Measurements from ENCODE around the gene CCDC126. TPM values are rescaled to one million over a fixed set of nuclear protein-coding genes. Genes with fewer than 3 reads are reported as not detected.

The CCDC126 gene
- total and polyA plus RNA-seq, 2 of the 8 experiments (the other 6 are each of a cell fraction or from before 2014, with no cell fraction given): 1.4 to 5.3 TPM

DNA sequence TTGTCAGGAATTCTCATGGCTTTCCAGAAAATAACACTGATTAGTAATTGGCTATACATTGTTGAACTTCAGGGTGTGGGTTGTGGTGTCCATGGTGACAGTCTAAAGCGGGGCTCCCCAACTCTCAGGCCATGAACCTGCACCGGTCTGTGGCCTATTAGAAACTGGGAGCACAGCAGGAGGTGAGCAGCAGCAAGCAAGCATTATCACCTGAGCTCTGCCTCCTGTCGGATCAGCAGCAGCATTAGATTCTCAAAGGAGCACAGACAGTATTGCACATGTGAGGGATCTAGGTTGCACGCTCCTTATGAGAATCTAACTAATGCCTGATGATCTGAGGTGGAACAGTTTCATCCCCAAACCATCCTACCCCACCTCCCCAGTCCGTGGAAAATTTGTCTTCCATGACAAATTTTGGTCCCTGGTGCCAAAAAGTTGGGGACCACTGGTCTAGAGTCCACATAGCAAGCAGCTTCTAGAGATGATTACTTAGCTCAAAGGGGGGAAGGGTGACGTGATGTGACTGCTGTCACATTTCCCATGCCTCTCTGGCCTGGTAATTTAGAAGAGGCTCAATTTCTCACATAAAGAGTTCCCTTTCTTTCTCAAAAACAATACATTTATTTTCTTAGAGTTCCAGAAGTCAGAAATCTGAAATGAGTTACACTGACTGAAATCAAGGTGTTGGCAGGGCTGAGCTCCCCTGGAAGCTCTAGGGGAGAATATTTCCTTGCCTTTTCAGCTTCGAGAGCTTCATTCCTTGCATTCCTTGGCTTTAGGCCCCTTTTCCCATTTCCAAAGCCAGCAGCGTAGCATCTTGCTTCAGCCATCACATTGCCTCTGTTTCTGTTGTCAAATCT, 65.2 kb downstream of the CCDC126 start (continued):
- TF ChIP-seq CHD2 (IDR thresholded peaks at IDR 0.05; ENCODE audit: low read length): no peak
- TF ChIP-seq MAFK (IDR thresholded peaks at IDR 0.05; ENCODE audit: low read depth, low read length): no peak
- no peak for TF ChIP-seq SUZ12 (IDR thresholded peaks at IDR 0.05; ENCODE audit: low read length)
- TF ChIP-seq, protein P1, sequence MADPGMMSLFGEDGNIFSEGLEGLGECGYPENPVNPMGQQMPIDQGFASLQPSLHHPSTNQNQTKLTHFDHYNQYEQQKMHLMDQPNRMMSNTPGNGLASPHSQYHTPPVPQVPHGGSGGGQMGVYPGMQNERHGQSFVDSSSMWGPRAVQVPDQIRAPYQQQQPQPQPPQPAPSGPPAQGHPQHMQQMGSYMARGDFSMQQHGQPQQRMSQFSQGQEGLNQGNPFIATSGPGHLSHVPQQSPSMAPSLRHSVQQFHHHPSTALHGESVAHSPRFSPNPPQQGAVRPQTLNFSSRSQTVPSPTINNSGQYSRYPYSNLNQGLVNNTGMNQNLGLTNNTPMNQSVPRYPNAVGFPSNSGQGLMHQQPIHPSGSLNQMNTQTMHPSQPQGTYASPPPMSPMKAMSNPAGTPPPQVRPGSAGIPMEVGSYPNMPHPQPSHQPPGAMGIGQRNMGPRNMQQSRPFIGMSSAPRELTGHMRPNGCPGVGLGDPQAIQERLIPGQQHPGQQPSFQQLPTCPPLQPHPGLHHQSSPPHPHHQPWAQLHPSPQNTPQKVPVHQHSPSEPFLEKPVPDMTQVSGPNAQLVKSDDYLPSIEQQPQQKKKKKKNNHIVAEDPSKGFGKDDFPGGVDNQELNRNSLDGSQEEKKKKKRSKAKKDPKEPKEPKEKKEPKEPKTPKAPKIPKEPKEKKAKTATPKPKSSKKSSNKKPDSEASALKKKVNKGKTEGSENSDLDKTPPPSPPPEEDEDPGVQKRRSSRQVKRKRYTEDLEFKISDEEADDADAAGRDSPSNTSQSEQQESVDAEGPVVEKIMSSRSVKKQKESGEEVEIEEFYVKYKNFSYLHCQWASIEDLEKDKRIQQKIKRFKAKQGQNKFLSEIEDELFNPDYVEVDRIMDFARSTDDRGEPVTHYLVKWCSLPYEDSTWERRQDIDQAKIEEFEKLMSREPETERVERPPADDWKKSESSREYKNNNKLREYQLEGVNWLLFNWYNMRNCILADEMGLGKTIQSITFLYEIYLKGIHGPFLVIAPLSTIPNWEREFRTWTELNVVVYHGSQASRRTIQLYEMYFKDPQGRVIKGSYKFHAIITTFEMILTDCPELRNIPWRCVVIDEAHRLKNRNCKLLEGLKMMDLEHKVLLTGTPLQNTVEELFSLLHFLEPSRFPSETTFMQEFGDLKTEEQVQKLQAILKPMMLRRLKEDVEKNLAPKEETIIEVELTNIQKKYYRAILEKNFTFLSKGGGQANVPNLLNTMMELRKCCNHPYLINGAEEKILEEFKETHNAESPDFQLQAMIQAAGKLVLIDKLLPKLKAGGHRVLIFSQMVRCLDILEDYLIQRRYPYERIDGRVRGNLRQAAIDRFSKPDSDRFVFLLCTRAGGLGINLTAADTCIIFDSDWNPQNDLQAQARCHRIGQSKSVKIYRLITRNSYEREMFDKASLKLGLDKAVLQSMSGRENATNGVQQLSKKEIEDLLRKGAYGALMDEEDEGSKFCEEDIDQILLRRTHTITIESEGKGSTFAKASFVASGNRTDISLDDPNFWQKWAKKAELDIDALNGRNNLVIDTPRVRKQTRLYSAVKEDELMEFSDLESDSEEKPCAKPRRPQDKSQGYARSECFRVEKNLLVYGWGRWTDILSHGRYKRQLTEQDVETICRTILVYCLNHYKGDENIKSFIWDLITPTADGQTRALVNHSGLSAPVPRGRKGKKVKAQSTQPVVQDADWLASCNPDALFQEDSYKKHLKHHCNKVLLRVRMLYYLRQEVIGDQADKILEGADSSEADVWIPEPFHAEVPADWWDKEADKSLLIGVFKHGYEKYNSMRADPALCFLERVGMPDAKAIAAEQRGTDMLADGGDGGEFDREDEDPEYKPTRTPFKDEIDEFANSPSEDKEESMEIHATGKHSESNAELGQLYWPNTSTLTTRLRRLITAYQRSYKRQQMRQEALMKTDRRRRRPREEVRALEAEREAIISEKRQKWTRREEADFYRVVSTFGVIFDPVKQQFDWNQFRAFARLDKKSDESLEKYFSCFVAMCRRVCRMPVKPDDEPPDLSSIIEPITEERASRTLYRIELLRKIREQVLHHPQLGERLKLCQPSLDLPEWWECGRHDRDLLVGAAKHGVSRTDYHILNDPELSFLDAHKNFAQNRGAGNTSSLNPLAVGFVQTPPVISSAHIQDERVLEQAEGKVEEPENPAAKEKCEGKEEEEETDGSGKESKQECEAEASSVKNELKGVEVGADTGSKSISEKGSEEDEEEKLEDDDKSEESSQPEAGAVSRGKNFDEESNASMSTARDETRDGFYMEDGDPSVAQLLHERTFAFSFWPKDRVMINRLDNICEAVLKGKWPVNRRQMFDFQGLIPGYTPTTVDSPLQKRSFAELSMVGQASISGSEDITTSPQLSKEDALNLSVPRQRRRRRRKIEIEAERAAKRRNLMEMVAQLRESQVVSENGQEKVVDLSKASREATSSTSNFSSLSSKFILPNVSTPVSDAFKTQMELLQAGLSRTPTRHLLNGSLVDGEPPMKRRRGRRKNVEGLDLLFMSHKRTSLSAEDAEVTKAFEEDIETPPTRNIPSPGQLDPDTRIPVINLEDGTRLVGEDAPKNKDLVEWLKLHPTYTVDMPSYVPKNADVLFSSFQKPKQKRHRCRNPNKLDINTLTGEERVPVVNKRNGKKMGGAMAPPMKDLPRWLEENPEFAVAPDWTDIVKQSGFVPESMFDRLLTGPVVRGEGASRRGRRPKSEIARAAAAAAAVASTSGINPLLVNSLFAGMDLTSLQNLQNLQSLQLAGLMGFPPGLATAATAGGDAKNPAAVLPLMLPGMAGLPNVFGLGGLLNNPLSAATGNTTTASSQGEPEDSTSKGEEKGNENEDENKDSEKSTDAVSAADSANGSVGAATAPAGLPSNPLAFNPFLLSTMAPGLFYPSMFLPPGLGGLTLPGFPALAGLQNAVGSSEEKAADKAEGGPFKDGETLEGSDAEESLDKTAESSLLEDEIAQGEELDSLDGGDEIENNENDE (IDR thresholded peaks at IDR 0.05; ENCODE audit: insufficient replicate concordance, low read length): no peak
- no peak for TF ChIP-seq SIRT6 (IDR thresholded peaks at IDR 0.05; ENCODE audit: low read length)
- no peak for TF ChIP-seq PHF8 (conservative IDR thresholded peaks at IDR 0.05; ENCODE audit: low read depth, low read length)
- no peak for TF ChIP-seq SRF (IDR thresholded peaks at IDR 0.05; ENCODE audit: low read depth, low read length)
- no peak for TF ChIP-seq BACH1 (IDR thresholded peaks at IDR 0.05; ENCODE audit: low read length)
- TF ChIP-seq TCF12 (IDR thresholded peaks at IDR 0.05; ENCODE audit: low read depth, low read length): no peak
- TF ChIP-seq TAF1 (IDR thresholded peaks at IDR 0.05; ENCODE audit: low read depth, low read length): peak; percentile 51; the same call in 1 of the 2 replicates
- TF ChIP-seq CBX5 (IDR thresholded peaks at IDR 0.05; ENCODE audit: low read depth, low read length): no peak
